Upper lobe of right lung (tissue), 1 donor: Measurements from ENCODE around the gene SACM1L. TPM values are rescaled to one million over a fixed set of nuclear protein-coding genes. Genes with fewer than 3 reads are reported as not detected.

ENCODE experiments used
- ATAC-seq: fragments of 200-7000 bp; cut with Tn5 transposase; one replicate; pipeline ENCODE4 v1.9.1; 2020; ENCODE audit warnings: mild to moderate bottlenecking, moderate library complexity
- DNase-seq: peaks from one replicate; pipeline ENCODE4 v3.0.0-alpha.2; 2020
- H3K27ac ChIP-seq: fragments of 200-600 bp; one replicate; pipeline ENCODE4 v1.8.0; 2022
- H3K27me3 ChIP-seq: fragments of 200-600 bp; one replicate; pipeline ENCODE4 v1.8.0; 2022; ENCODE audit warnings: mild to moderate bottlenecking
- H3K36me3 ChIP-seq: fragments of 200-600 bp; one replicate; pipeline ENCODE4 v1.8.0; 2022
- H3K4me1 ChIP-seq: fragments of 200-600 bp; one replicate; pipeline ENCODE4 v1.8.0; 2022
- H3K4me3 ChIP-seq: fragments of 200-600 bp; one replicate; pipeline ENCODE4 v1.8.0; 2022; ENCODE audit warnings: mild to moderate bottlenecking
- H3K9me3 ChIP-seq: fragments of 200-600 bp; one replicate; pipeline ENCODE4 v1.8.0; 2022
- CTCF ChIP-seq: fragments of 200-600 bp; IDR thresholded peaks from one replicate; pipeline ENCODE4 v1.8.0; 2022; ENCODE audit warnings: antibody characterized with exemption
- intact Hi-C: fragments of 100-400 bp; cut with DNase I; formaldehyde crosslinking; loops from one replicate; pipeline ENCODE4 v1.11.0; 2022
- total RNA-seq: library from RNA; stranded (reverse); fragmentation: NEBNext Ultra II Directional; extraction: Animal tissue kit (Norgen Biotek cat#: 25700); gene quantifications from one replicate; pipeline ENCODE4 v1.2.1, GENCODE V29; 2021
- donor health status: DM: no; HTN: yes; CAD: no; lungs with severe emphysema.

Gene SACM1L
- total RNA-seq, 1 donor from 2014 or later: 77.1 TPM

GRCh38 chr3:45786801-45787495 lies 97.8 kb downstream of the SACM1L start:
- H3K9me3 ChIP-seq: peaks cover 7% of the 10 kb centered on the region
- TF ChIP-seq CTCF: no peak
- H3K36me3 ChIP-seq: no peaks in the 10 kb centered on the region
- no peak overlapping the region for H3K27ac ChIP-seq
- no peak overlapping the region for H3K4me3 ChIP-seq
- no peak for ATAC-seq
- intact Hi-C loops: no loop called here
- no peaks in the 10 kb centered on the region for H3K4me1 ChIP-seq
- no peak for DNase-seq
- no peaks in the 10 kb centered on the region for H3K27me3 ChIP-seq

GRCh38 chr3:45787551-45787950 lies 98.4 kb downstream of the SACM1L start:
- Histone ChIP-seq H3K4me3 (no peak overlapping the region), H3K9me3 (peaks cover 7% of the 10 kb centered on the region), H3K27ac (no peak overlapping the region), H3K27me3 (no peaks in the 10 kb centered on the region), H3K4me1 (no peaks in the 10 kb centered on the region), H3K36me3 (no peaks in the 10 kb centered on the region)
- TF ChIP-seq CTCF: no peak
- ATAC-seq: no peak
- intact Hi-C loops: no loop called here
- no peak for DNase-seq

DNA sequence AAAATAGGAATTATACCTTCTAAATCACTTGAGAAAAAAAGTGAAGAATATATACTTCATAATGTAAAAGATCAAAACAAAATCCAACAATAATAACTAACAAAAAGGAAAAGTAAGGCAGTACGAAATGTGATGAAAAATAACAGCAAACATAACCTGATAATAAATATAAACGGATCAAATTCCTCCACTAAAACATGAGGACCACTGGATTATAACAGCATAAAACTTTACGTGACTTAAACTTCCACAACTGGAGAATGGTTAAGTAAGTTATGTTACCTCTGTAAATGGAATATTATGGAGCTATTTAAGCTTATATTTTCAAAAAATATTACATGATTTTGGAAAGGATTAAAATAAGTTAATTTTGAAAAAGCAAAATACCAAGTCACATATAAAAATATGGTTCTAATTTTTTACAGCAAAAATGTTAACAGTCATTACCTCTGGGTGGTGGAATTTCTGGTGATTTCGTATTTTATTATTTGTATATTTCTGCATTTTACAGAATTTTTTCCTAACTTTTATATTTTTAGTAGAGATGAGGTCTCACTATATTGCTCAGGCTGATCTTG lies 100.1 kb downstream of the SACM1L start:
- intact Hi-C loops: no loop called here
- H3K36me3 ChIP-seq: no peaks in the 10 kb centered on the region
- peaks cover 1% of the 10 kb centered on the region for H3K27me3 ChIP-seq
- no peak overlapping the region for H3K27ac ChIP-seq
- no peak for TF ChIP-seq CTCF
- no peak overlapping the region for H3K4me3 ChIP-seq
- H3K9me3 ChIP-seq: peaks cover 7% of the 10 kb centered on the region
- no peaks in the 10 kb centered on the region for H3K4me1 ChIP-seq
- no peak for ATAC-seq
- no peak for DNase-seq

DNA sequence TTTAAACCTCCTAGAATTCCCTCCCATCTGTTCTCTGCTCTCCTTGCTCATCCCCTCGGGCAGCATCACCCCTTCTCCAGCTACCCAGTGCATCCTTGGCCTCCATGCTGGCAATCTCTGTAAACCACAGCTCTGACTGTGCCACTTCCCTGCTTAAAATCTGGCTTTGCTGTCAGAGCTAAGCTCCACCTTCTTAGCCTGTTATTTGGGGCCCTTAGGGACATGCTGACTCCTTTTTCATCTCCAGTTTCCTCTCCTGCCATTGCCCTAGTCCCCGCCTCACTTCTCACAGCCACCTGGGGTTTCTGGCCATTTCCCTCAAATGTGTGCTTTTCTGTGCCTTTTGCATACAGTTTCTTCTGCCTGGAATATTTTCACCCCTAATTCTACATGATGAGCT lies 101.4 kb downstream of the SACM1L start:
- Histone ChIP-seq H3K9me3 (peaks cover 7% of the 10 kb centered on the region), H3K27ac (no peak overlapping the region), H3K4me1 (peaks cover 3% of the 10 kb centered on the region), H3K4me3 (no peak overlapping the region), H3K36me3 (no peaks in the 10 kb centered on the region), H3K27me3 (peaks cover 14% of the 10 kb centered on the region)
- intact Hi-C loops: no loop called here
- TF ChIP-seq CTCF: no peak
- no peak for DNase-seq
- no peak for ATAC-seq

GRCh38 chr3:45792036-45792435 lies 102.8 kb downstream of the SACM1L start:
- H3K36me3 ChIP-seq: no peaks in the 10 kb centered on the region
- H3K9me3 ChIP-seq: peaks cover 7% of the 10 kb centered on the region
- no peak for DNase-seq
- no peak overlapping the region for H3K4me3 ChIP-seq
- TF ChIP-seq CTCF: no peak
- H3K27ac ChIP-seq: no peak overlapping the region
- peaks cover 9% of the 10 kb centered on the region for H3K4me1 ChIP-seq
- ATAC-seq: no peak
- peaks cover 28% of the 10 kb centered on the region for H3K27me3 ChIP-seq
- intact Hi-C loops: no loop called here
